Astrocyte of the hippocampus (primary cell): ENCODE measurements around the gene DCHS1.

Experiments used
- DNase-seq: peaks from one replicate; pipeline ENCODE4 v3.0.0; 2011; ENCODE audit warnings: low read depth, low spot score

Gene DCHS1

DNA sequence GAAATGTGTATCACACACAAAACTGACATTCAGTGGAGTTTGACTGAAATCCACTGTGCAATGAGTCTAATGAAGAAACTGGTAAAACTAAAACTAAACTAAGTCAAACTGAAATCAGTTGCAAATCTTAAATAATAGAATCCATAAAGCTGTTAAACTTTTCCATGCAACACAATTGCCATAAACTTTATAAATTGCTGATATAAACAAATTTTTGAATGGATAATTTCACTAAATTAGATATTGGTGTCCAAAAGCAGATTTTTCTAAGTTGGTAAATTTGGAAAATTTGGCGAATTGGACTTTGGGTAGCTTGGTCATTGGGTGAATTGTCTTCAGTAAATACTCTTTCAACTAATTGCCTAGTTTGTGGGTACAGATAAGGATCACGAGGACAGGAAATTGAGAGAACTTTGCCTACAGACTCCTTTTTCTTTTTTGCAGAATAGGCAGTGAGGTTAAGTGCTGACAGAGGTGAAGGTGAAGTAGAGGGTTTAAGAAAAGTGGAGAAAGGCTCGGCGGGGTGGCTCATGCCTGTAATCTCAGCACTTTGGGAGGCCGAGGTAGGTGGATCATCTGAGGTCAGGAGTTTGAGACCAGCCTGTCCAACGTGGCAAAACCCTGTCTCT, 14.7 kb upstream of the DCHS1 start:
- no peak for DNase-seq

DNA sequence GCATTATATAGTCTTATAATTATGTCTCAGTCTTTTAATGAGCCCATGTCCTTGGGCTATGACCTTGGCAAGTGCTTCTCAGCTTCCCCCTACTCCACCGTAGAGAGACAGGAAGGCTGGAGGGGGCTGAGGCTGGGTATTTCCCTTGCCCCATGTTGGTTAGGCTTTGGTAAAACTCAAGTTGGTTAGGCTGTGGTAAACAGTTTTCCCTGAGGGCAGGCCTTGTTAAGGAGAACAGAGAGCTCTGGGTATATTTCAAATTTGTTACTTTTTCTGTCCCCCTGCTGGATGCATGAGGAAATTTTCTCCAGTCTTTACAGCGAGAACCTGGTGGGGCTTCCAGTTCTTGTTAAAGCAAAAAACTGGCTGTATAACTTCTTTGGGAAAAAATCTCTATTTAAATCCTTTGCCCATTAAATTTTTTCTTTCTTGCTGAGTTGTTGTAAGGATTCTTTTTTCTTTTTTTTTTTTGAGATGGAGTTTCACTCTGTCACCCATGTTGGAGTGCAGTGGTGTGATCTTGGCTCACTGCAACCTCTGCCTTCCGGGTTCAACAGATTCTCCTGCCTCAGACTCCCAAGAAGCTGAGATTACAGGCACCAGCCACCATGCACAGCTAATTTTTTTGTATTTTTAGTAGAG, 12.2 kb upstream of the DCHS1 start:
- DNase-seq = peak; percentile 21

- no peak for DNase-seq
Observed at GRCh38 chr11:6666302-6667183, 10.9 kb upstream of the DCHS1 start.

- no peak for DNase-seq
Observed at GRCh38 chr11:6664551-6664950, 8.9 kb upstream of the DCHS1 start.

DNA sequence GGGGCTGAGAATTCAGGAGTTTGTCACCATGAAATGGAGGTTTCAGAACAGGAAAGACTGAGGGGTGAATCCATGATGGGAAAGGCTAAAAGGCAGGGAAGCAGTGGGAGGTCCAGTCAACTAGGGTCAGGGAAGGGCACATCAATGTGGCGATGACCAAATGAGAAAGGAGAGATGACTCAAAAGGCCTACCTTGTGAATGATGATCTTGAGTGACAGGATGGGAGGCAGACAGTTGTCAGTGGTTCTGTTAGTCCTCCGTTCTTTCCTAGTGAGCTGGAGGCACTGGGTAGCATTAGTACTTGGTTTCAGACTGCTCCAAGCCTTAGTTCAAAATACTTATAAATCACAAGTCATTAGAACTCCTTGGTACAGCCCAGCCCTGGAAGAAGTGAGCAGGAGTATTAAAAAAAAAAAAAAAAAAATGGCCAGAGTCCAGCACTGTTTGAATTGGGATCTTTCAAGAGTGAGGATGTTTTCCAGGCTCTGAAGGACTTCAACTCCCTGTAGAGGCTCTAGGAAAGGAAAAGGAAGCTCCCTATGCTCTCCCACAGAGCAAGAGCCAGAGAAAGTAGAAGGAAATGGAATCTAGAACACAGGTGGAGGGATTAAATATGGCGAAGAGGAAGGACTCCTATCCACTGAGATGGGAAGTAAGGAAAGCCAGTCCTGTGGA, 8.3 kb upstream of the DCHS1 start:
- no peak for DNase-seq

GRCh38 chr11:6660712-6661111, 5.1 kb upstream of the DCHS1 start:
- DNase-seq = no peak

GRCh38 chr11:6658647-6659046, 3.0 kb upstream of the DCHS1 start:
- DNase-seq = no peak

GRCh38 chr11:6657346-6657745, 1.7 kb upstream of the DCHS1 start:
- no peak for DNase-seq

GRCh38 chr11:6656936-6657335, 1.3 kb upstream of the DCHS1 start:
- no peak for DNase-seq

DNA sequence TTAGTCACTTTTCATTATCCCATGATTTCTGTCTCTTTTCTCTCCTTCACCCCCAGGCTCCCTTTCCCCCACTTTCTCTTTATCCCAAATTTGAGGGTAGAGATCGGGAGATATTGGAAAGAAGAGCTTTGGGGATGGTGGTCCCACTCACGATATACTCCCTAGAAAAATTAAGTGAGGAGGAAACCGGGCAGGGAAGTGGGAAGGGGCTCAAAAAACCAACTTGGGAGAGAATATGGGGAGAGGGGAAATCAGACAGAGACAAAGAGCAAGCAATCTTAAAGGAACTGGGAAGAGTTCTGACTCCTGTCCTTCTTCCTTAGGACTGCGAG, 941 bp upstream of the DCHS1 start:
- no peak for DNase-seq

GRCh38 chr11:6655020-6655789, 404 bp downstream of the DCHS1 start:
- peak; percentile 53 for DNase-seq

GRCh38 chr11:6654281-6655019, 1.2 kb downstream of the DCHS1 start:
- peak; percentile 20 for DNase-seq

- DNase-seq = no peak
Observed at GRCh38 chr11:6653656-6654055, 2.0 kb downstream of the DCHS1 start.

- no peak for DNase-seq
Observed at GRCh38 chr11:6653097-6653496, 2.5 kb downstream of the DCHS1 start.

DNA sequence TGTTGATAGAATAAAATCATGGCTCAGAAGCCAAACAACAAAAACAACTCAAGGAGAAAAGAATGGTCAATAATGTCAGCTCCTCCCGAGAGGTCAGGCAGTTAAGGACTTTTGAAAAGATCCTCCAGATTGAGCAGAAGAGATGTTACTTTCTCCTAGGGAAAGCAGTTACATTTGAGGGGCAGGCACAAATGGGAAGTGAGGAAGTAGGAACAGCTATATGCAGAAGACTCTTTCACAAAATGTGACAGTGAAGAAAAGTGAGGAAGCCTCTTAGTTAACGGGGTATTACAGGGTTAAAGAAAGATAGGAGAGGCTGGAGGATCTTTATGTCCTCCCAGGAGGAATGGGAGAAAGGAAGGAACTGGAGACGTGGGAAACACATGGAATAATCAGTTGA, 3.4 kb downstream of the DCHS1 start:
- DNase-seq = no peak

GRCh38 chr11:6650980-6651379, 4.6 kb downstream of the DCHS1 start:
- DNase-seq = no peak

- DNase-seq = no peak
Observed at GRCh38 chr11:6650104-6650503, 5.5 kb downstream of the DCHS1 start.

DNA sequence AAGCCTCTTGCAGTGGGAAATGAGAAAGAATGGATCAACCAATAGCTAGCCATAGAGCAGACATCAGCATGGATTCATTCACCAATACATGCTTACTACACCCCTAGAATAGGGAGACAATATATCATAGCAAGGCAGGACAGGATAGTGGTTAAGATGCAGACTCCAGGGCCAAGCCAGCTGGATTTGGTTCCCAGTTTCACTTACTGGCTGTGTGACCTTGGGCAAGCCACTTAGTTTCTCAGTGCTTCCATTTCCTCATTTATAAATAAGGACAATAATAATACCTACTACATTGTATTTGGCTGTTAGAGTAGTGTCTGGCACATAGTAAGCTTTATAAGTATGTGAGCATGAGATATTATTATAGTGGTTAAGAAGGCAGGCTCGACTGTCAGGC, 7.1 kb downstream of the DCHS1 start:
- DNase-seq = no peak

DNA sequence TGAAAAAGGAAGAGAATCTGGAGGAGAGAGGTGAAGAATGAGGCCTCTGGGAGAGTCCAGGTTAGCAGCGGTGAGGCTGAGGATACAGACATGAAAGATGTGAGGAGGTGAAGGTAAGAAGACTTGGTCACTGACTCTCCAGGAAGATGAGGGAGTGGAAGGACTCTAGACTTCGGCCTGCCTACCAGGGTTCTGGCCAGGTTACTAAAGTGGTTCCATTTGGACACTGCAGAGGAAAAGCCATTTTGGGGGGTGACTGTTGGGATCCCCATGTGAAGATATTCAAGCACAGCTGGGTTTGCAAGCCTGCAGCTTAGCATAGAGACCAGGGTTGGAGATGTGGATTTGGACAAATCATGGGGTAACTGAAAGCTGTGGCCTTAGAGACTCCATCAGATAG, 7.8 kb downstream of the DCHS1 start:
- DNase-seq = no peak

DNA sequence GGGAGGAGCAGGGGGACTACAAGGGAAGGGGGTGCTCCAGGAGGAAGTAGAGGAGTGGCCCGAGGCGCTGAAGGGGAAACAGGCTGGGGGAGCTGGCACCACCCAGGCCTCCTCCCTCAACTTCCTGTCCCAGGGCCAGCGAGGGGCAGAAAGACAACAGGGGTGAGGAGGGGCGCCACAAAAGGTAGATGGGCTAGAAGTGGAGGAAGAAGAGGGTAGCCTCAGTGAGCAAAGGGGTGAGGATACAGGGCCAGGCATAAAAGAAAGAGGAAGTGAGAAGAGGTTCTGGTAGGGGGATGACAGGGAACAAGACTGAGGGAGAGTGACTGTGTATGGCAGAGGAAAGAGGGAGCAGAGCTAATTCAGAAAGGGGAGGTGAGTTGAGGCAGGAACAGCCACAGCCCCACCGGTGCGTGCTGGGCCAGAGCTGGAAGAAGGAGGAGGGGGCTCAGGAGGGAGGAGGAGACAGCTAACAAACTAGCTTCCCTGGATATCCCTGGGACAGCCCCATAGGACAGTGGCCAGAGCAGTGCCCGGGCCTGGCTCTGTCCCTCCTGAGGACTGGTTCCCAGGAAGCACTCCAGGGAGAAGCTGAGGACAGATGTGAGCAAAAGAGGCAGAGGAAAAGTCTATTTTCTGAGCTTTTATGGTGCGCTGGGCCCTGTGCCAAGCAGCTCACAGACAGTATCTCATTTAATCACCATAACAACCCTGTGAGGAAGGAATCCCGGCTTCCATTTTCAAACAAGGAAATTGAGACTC, 8.5 kb downstream of the DCHS1 start:
- peak; percentile 39 for DNase-seq
